H54 (cell line): Measurements from ENCODE around the gene PRKCH.

Experiments used
- DNase-seq: peaks from one replicate; pipeline ENCODE4 v3.0.0; 2011; ENCODE audit warnings: low spot score, mixed read lengths; ENCODE audit not compliant: insufficient read length
- FAIRE-seq: peaks from 3 replicates; lab custom pipeline; 2011; peaks lifted over from hg19 to GRCh38; lab: Jason Lieb, UNC
- POLR2A ChIP-seq: IDR thresholded peaks from 2 replicates; pipeline ENCODE4 v1.6.1; 2011; ENCODE audit warnings: low read depth, mild to moderate bottlenecking, low read length

PRKCH gene

DNA sequence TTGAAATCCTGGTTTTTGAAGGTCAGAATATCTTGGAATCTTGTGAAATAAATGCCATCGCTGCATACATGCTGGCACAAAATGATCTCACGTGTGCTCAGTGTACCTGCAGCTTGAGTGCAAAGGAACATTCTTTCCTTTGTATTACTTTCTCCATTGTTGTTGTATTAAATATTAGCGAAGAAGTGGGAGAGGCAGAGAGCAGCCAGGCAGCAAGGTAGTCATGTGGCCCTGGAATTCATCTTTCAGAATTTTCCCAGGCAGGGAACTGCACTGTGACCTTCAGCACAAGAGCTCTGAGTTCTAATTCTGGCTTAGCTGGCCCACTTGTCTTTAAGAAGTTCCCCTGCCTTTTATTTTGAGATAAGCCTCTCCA is 145.5 kb downstream of the PRKCH start:
- no peak for TF ChIP-seq POLR2A
- no peak for DNase-seq
- no peak for FAIRE-seq

DNA sequence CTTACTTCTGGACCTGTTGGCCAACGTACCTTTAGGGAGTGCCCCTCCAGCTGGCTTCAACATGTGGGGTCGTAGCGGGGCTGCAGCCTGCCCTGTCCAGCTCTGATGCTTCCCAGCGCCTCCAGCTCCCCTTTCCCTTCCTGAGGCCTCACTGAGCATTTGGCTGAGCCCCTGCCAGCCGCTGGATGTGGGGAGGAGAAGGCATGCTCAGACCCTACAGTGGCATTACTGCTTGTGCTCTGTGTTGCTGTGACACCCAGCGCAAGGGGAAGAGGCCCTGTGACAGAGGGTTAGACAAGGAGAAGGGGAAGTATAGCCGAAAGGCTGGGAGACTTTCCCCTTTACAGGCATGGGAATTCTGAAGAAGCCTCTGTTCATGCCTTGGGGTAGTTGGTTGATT is 145.9 kb downstream of the PRKCH start:
- FAIRE-seq (no peak), DNase-seq (no peak)
- TF ChIP-seq POLR2A, result no peak

- no peak for DNase-seq
- no peak for TF ChIP-seq POLR2A
- no peak for FAIRE-seq
These were observed 146.9 kb downstream of the PRKCH start for GRCh38 chr14:61468063-61468825.

DNA sequence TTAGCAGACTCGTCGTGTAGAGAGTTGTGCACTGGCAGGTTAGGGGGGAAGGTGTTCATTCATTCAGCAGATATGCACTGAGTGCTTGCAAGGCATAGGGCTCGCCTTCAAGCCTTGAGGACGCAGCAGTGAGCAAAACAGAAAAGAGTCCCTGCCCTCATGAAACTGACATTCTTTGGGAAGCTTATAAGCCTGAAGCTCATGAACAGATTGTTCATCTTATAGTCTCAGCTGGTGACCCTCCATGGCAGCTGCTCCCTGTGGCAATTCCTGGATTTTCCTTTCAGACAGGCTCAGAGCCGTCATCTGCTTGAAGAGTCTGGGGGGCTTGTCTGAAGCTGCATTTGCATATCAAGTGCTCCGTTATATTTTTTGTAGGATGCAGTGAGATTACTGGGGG is 148.4 kb downstream of the PRKCH start:
- DNase-seq, result no peak
- TF ChIP-seq POLR2A, result no peak

DNA sequence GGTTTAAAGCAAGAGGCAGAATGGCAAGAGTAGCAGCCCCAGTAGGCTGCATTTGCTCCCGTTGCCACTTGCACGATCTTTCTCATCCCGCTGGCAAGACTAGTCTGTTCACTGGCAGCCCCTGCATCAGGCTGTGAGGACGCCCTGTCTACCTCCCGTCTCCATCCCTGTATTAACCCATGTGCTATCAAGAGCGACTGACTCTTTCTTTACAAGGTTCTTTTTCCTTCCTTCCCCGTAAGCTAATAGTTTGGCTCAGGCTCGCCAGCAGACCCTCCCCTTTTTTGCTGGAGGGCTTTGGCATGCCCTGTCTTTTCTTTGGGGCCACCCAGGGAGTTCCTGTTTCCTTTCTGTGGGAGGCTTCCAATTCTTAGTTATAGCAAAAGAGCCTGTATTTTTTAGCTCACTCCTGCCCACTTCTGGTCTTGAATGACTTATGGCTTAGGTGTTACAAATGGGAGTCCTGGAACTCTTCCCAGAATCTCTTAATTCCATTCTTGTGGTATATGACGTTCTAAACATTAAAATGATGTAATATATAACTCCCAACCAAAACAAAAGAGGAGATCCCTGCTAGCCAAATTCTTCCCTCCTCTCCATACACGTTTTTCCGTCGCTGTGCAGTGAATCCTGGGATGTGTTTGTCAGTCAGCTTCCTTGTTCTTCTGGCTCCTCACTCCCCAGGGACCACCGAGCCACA is 149.0 kb downstream of the PRKCH start:
- DNase-seq (no peak), FAIRE-seq (peak; percentile 84)

More for the DNA sequence above, 148.4 kb downstream of the PRKCH start:
- FAIRE-seq, result no peak

DNA sequence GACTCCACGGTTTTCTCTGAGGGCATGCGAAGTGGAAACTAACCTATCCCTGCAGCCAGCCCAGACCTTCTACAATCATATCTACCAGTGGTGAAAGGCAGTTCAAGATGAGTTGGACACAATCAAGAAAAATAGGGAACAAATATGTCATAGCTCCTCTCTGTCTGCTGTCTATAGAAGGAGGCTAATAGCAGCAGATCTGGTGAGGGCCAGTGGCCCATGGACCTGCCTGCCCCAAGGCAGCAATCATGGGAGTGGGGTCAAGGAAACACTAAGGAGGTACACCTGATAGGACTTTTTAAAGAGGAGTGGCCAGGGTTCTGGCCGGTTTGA is 149.5 kb downstream of the PRKCH start:
- no peak for FAIRE-seq

More for the DNA sequence above, 149.0 kb downstream of the PRKCH start:
- no peak for TF ChIP-seq POLR2A

GRCh38 chr14:61471297-61472005 is 150.1 kb downstream of the PRKCH start:
- TF ChIP-seq POLR2A, result no peak
- DNase-seq (no peak), FAIRE-seq (no peak)

More for the DNA sequence above, 149.5 kb downstream of the PRKCH start:
- no peak for DNase-seq
- no peak for TF ChIP-seq POLR2A

DNA sequence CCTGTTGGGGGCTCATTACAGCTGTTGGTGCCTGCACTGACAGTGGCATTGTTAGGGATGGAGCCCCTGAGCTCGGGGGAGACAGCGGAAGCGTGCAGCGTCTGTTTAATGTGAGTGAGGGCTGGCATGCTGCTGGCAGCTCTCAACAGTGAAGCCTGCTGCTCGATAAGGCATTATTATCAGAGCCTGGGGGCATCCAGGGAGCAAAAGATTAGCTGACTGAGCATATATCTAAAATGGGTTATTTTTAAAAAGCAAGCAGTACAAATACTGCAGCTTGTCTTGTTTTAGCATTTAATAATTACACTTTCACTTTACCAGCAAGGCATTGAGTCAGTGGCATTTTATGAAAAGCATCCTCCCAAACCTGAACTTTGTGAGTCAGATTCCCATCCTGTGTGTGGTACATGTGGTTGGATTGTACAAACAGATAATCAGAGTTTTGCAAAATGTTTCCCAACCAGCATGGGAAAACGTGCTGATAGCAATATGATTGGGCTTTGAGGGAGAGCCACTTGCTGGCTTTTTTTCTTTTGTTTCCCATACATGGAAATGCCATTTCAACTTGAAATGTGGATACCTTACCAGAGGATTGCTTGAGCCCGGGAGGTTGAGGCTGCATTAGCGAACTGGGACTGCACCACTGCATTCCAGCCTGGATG is 150.8 kb downstream of the PRKCH start:
- no peak for TF ChIP-seq POLR2A
- FAIRE-seq, result peak; percentile 98
- peak; percentile 54 for DNase-seq

GRCh38 chr14:61472801-61473376 is 151.5 kb downstream of the PRKCH start:
- no peak for TF ChIP-seq POLR2A
- no peak for DNase-seq
- peak; percentile 6 for FAIRE-seq

GRCh38 chr14:61474015-61474414 is 152.6 kb downstream of the PRKCH start:
- no peak for TF ChIP-seq POLR2A
- no peak for DNase-seq
- FAIRE-seq, result no peak

DNA sequence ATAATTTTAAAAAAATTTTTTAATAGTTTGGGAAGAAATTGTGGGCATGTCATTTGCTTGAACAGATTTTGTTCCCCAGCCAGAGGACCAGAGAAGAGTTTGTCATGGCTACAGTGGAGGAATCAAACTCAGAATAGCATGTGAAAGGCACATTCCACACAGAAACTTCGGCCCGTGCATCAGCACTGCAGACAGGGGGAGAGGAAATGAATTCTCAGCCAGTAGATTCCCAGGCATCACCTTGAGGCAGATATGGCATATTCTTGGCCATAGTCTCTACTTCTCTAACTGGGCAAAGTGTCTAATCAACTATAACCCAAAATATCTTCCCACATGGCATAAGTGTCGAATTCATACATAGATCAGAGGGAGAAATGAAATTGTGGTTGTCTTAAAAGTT is 153.3 kb downstream of the PRKCH start:
- no peak for TF ChIP-seq POLR2A
- DNase-seq, result no peak
- no peak for FAIRE-seq

DNA sequence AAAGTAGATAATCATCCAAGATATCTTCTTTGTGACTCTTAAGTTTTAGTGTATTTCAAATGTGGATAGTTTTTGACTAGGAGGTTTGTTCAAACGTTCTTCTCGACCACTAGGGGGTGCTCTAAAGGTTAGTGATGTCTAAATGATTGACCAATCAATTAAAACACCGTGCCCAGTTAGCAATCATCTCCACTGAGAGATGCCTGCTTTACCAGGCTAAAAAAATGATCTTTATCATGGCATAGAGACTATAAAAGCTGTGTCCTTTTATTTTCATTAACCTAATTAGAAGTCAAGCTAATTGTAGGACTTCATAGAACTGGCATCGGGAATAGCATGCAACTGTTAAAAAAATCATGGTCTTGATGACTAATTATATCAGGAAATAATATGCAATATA is 153.9 kb downstream of the PRKCH start:
- FAIRE-seq (peak; percentile 45), DNase-seq (no peak)
- no peak for TF ChIP-seq POLR2A

DNA sequence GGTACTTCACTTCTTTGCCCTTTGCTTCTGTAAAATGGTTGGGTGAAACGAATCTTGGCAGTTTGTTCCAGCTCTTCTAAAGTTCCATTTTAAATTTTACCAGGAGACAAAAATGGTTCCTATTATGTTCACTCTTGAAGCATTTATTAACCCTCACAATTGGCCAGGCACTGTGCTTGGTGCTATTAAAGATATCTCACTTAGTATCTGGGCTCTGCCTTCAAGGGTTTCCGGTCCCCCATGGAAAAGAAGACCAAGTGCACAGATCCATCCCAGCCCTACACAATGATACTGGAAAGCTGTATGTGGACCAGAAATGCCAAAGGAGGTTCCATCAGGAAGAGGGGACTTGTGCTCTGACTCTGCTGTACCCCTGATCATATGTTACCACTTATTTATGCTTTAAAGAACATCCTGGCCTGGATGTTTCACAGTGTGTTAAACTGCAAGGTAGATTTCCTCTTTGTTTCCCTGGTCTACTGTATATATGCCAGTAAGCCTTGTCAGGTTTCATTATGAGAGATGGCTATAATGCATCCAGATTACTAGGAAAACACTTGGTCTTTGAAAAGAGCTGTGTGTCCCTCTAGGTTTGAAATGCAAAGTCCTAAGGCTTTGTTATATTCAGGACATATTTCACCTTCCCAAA is 154.8 kb downstream of the PRKCH start:
- DNase-seq (no peak), FAIRE-seq (peak; percentile 84)
- no peak for TF ChIP-seq POLR2A
